HepG2 (cell line): ENCODE results near the gene ZBTB32. TPM values are rescaled to one million over a fixed set of nuclear protein-coding genes. Genes with fewer than 3 reads are reported as not detected.

Source experiments
- CREM ChIP-seq, 2 experiments: sonication (generic) in 1 of 2; formaldehyde crosslinking in 1 of 2; IDR thresholded peaks; 2 replicates each; pipeline versions ENCODE4 v1.4.0 to v1.6.1; 2016 to 2020; ENCODE audit warnings: antibody characterized with exemption in 1 of 2, mild to moderate bottlenecking in 1 of 2, missing genetic modification reagents in 1 of 2
- FOXM1 ChIP-seq: sonication (generic); formaldehyde crosslinking; IDR thresholded peaks from 2 replicates; pipeline ENCODE4 v1.5.0; 2020; ENCODE audit warnings: missing genetic modification reagents
- HMGXB4 ChIP-seq, 2 experiments: sonication (generic) in 1 of 2; formaldehyde crosslinking in 1 of 2; IDR thresholded peaks; 2 replicates each; pipeline versions ENCODE4 v1.4.0 to v1.6.1; 2018 to 2020; ENCODE audit warnings: missing genetic modification reagents in 2 of 2, borderline replicate concordance in 1 of 2, low read depth in 1 of 2, mild to moderate bottlenecking in 1 of 2, missing biosample characterization in 1 of 2
- KLF9 ChIP-seq: IDR thresholded peaks from 2 replicates; pipeline ENCODE4 v1.6.1; 2016; ENCODE audit warnings: low read depth
- MIER2 ChIP-seq: IDR thresholded peaks from 2 replicates; pipeline ENCODE4 v1.6.1; 2016; ENCODE audit warnings: missing biosample characterization, missing genetic modification reagents
- MLX ChIP-seq: IDR thresholded peaks from 2 replicates; pipeline ENCODE4 v1.6.1; 2016
- PITX1 ChIP-seq: sonication (generic); formaldehyde crosslinking; IDR thresholded peaks from 2 replicates; pipeline ENCODE4 v1.5.1; 2020; ENCODE audit warnings: mild to moderate bottlenecking, missing genetic modification reagents
- XRCC5 ChIP-seq: fragments of 200-400 bp; formaldehyde crosslinking; optimal IDR thresholded peaks from 2 replicates; pipeline ENCODE3; 2017; ENCODE audit warnings: mild to moderate bottlenecking, low read length
- ZNF10 ChIP-seq: sonication (generic); formaldehyde crosslinking; IDR thresholded peaks from 2 replicates; pipeline ENCODE4 v1.4.0; 2020; ENCODE audit warnings: mild to moderate bottlenecking, low read depth, missing genetic modification reagents, borderline replicate concordance
- ZNF260 ChIP-seq: sonication (generic); formaldehyde crosslinking; IDR thresholded peaks from 2 replicates; pipeline ENCODE4 v1.4.0; 2020; ENCODE audit warnings: missing genetic modification reagents, low read depth, mild to moderate bottlenecking, borderline replicate concordance
- ZNF263 ChIP-seq: sonication (generic); formaldehyde crosslinking; IDR thresholded peaks from 2 replicates; pipeline ENCODE4 v1.4.0; 2020; ENCODE audit warnings: missing genetic modification reagents
- ZNF383 ChIP-seq: sonication (generic); formaldehyde crosslinking; IDR thresholded peaks from 2 replicates; pipeline ENCODE4 v1.4.0; 2020; ENCODE audit warnings: missing genetic modification reagents, mild to moderate bottlenecking, borderline replicate concordance
- ZNF609 ChIP-seq: sonication (generic); formaldehyde crosslinking; IDR thresholded peaks from 2 replicates; pipeline ENCODE4 v1.4.0; 2020; ENCODE audit warnings: mild to moderate bottlenecking, missing genetic modification reagents, borderline replicate concordance
- ZNF687 ChIP-seq: sonication (generic); formaldehyde crosslinking; IDR thresholded peaks from 2 replicates; pipeline ENCODE4 v1.5.1; 2020; ENCODE audit warnings: mild to moderate bottlenecking, missing genetic modification reagents, moderate library complexity
- polyA plus RNA-seq, 8 experiments: library from polyadenylated mRNA; depleted of rRNA in 3 of 8; stranded (reverse) in 7 of 8; unstranded in 1 of 8; fragments of >200 nt; fragmentation: Illumina TruSeq in 4 of 8; extraction: Trizol in 4 of 8; gene quantifications; 2 replicates each; pipeline versions ENCODE4 v1.2.1 to v1.2.3, GENCODE V29; 2011 to 2016; ENCODE audit warnings: low read depth in 4 of 8, missing spikeins in 1 of 8, mixed read lengths in 1 of 8; ENCODE audit not compliant: insufficient read depth in 1 of 8
- total RNA-seq, 5 experiments: library from RNA; depleted of rRNA; stranded (reverse); fragments of >200 nt; fragmentation: Illumina TruSeq; extraction: Trizol; gene quantifications; 2 replicates each; pipeline ENCODE4 v1.2.3, GENCODE V29; 2016; ENCODE audit warnings: low read depth in 1 of 5

The ZBTB32 gene
- total and polyA plus RNA-seq, 2 of the 13 experiments (the other 11 are each of a cell fraction or from before 2014, with no cell fraction given) = not detected

- TF ChIP-seq ZNF687 = peak; percentile 86
- TF ChIP-seq CREM (IDR thresholded peaks at IDR 0.05) = 0 out of 2 replicates have a peak, but pooled peaks have one; percentile 18
- no peak for TF ChIP-seq CREM (CRISPR knock-in tag; IDR thresholded peaks at IDR 0.05)
- 0 out of 2 replicates have a peak, but pooled peaks have one; percentile 9 for TF ChIP-seq MLX (CRISPR knock-in tag)
- no peak for TF ChIP-seq FOXM1 (CRISPR knock-in tag)
- TF ChIP-seq PITX1 (CRISPR knock-in tag) = no peak
- TF ChIP-seq HMGXB4 (CRISPR knock-in tag; IDR thresholded peaks at IDR 0.05; ENCODE audit: borderline replicate concordance in 1 of 2, low read depth in 1 of 2) = 0 out of 4 replicates have a peak, but pooled peaks of 1 of the 2 experiments have one; percentile 45
- peak; percentile 92 for TF ChIP-seq ZNF263 (CRISPR knock-in tag)
- no peak for TF ChIP-seq ZNF260 (CRISPR knock-in tag)
- no peak for TF ChIP-seq ZNF10
- TF ChIP-seq ZNF609 = peak; percentile 20; the same call in 1 of the 2 replicates
- no peak for TF ChIP-seq MIER2 (CRISPR knock-in tag)
- TF ChIP-seq KLF9 (CRISPR knock-in tag) = no peak
- no peak for TF ChIP-seq ZNF383 (CRISPR knock-in tag)
- peak; percentile 38 for TF ChIP-seq XRCC5
Measured at GRCh38 chr19:35673121-35673804, 31.1 kb upstream of the ZBTB32 start (continued).
